D341Med (cell line): ENCODE data around the gene GOLGB1.

Experiments used
- DNase-seq: peaks from one replicate; pipeline ENCODE4 v3.0.0; 2012; ENCODE audit warnings: low spot score

The GOLGB1 gene

DNA sequence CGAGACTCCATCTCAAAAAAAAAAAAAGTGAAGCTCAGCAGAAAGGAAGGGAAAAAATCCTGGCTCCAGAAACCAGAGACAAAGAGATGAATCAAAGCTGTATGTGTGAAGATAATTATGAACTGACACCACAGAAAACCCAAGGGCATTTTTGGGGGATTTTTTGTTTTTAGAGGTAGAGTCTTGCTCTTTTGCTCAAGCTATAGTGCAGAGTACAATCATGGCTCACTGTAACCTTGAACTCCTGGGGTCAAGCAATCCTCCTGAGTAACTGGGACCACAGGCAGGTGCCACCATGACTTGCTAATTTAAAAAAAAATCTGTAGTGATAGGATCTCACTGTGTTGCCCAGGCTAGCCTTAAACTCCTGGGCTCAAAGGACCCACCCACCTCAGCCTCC, 111.6 kb downstream of the GOLGB1 start:
- no peak for DNase-seq

DNA sequence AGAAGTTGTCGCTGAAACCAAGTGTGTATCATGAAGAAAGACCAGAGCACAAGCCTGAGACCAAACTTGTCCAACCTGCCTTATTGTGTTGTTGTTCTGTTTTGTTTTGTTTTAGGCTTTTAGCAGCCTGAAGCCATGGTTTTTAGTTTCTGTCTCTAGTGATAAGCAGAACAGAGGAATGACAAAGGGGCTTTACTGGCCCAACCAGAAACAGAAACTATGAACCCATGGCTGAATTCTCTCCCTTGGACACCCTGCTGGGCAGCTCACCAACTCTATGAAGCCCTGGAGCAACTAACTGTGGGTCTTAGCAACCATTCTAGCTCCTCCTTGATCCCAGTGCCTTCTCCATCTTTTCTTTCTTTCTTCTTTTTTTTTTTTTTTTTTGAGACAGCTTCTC, 119.2 kb downstream of the GOLGB1 start:
- DNase-seq, result no peak

- DNase-seq, result no peak
Observed at GRCh38 chr3:121629601-121630000, 119.9 kb downstream of the GOLGB1 start.

GRCh38 chr3:121627622-121628021, 121.9 kb downstream of the GOLGB1 start:
- no peak for DNase-seq

- no peak for DNase-seq
Observed at GRCh38 chr3:121627211-121627610, 122.3 kb downstream of the GOLGB1 start.

GRCh38 chr3:121626495-121626894, 123.0 kb downstream of the GOLGB1 start:
- no peak for DNase-seq

DNA sequence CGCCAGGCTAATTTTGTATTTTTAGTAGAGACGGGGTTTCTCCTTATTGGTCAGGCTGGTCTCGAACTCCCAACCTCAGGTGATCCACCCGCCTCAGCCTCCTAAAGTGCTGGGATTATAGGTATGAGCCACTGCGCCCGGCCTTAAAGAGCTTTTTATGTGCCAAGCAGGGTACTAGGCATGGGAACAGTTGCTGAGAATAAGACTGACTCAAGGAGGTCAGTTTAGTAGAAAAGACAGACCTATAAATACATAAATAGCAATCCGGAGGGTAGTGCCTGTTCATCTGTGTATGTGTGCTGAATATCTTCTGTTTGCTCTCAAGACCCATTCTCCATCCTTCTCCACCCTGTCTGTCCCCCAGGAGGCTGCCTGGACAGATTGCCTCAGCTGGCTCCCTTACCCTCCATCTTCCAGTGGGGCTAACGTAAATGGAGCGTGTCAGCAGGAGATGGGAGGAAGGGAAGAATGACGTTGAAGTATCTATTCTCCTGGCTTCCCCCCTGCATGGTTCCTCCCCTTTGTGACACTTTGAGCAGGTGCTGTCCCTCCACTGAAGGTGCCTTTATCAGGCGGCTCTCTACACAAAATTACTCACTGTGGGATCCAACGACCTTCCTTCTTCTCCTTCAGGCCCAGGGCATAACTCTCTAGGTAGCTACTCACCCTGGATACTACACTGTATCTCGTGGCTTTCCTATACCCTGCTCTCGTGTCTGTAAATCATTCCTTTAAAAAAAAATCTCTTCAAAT, 125.2 kb downstream of the GOLGB1 start:
- no peak for DNase-seq

DNA sequence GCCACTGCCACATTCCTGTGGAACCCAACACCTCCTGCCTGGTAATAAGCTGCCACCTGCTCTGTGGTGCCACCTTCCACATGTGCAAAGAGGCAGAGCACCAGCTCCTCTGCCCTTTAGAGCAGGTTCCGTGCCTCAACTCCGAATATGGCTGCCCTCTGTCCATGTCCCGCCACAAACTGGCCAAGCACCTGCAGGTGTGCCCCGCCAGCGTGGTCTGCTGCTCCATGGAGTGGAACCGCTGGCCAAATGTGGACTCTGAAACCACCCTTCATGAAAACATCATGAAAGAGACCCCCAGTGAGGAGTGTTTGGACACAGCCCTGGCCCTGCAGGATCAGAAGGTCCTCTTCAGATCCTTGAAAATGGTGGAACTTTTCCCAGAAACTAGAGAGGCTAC, 128.1 kb downstream of the GOLGB1 start:
- DNase-seq, result no peak

GRCh38 chr3:121619691-121620090, 129.8 kb downstream of the GOLGB1 start:
- DNase-seq, result no peak
